ENCODE results near the gene DST. TPM values are rescaled to one million over a fixed set of nuclear protein-coding genes. Genes with fewer than 3 reads are reported as not detected.

Gene DST
- total RNA-seq, 2 donors from 2014 or later = 101 to 113 TPM

- Mint-ChIP-seq H3K4me1 (no peaks in the 10 kb centered on the region), H3K36me3 (ENCODE audit: low read depth) (no peaks in the 10 kb centered on the region), H3K27ac (no peak overlapping the region), H3K4me3 (no peak overlapping the region), H3K27me3 (ENCODE audit: insufficient read depth) (no peaks in the 10 kb centered on the region), H3K9me3 (no peaks in the 10 kb centered on the region)
- Histone ChIP-seq H3K27me3 (ENCODE audit: control insufficient read depth, insufficient read depth, low read length, poor library complexity, severe bottlenecking) (no peaks in the 10 kb centered on the region), H3K27ac (ENCODE audit: low read depth, low read length) (no peak overlapping the region), H3K9me3 (ENCODE audit: control insufficient read depth, low read length) (no peaks in the 10 kb centered on the region), H3K4me1 (ENCODE audit: control insufficient read depth, insufficient read depth, low read length) (no peaks in the 10 kb centered on the region), H3K9ac (ENCODE audit: extremely low read depth, low read length, poor library complexity, severe bottlenecking) (no peak overlapping the region), H3K4me3 (ENCODE audit: low read length) (no peak overlapping the region), H3K36me3 (ENCODE audit: control insufficient read depth, insufficient read depth, low read length) (no peaks in the 10 kb centered on the region)
- no peak for TF ChIP-seq CTCF (conservative IDR thresholded peaks at IDR 0.05)
- DNase-seq = no peak
Observed at GRCh38 chr6:56408976-56409375, 233.7 kb downstream of the DST start.

Measured in endodermal cell (in vitro differentiated cells).